Left kidney (tissue), 2 donors: Measurements from ENCODE around the gene ULBP3. TPM values are rescaled to one million over a fixed set of nuclear protein-coding genes. Genes with fewer than 3 reads are reported as not detected.
"Not testable (repeated sequence)": the region's sequence is repeated elsewhere in the genome, so short reads cannot be mapped to it uniquely, and the experiment has no call there.

ENCODE experiments used
- DNase-seq: peaks from one replicate; pipeline ENCODE4 v3.0.0-alpha.2; 2013
- polyA plus RNA-seq: library from polyadenylated mRNA; unstranded; fragments of 120-200 nt; gene quantifications from one replicate; pipeline ENCODE4 v1.2.1, GENCODE V29; 2013; ENCODE audit not compliant: insufficient read length

Gene ULBP3
- polyA plus RNA-seq, 1 donor: 8.5 TPM

DNA sequence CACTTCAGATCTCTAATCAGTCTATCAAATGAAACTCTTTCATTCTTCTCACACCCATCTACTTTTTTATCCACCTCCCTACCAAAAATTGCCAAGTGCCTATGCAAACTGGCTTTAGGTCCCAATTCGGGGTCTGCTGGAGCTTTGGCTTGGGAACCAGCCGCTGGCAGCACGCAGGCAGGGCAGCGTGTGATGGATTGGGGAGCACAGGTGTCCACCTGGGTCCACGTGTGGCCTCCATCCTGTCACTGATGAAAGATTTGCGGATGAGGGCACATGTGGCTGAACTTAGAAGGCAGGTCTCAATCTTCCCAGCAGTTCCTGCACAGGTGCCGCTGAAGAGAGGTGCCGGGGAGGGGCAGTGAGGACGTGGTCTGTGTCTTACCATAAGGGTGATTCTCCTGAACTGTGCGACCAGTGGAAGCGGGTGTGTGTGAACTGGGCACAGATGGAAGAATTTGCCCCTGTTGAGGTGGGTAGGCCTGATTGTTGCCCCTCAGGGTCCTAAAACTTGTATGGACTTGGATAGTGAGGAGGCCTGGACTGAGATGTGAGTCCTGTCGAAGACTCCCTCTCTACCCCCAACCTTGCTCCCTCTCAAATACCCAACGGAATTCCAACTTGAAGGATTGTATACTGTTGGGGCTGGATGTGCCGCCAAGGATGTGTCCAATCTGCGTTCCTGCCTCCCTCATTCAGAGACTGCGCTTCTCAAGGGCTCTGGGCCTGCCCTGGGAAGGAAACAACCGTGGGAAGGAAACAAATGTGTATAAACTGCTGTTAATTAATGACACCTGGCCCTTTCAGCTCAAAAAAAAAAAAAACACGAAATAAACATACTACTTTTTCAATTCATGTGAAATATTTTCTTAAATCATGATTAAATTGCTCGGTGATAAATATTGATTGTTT is 25.2 kb downstream of the ULBP3 start:
- no peak for DNase-seq

DNA sequence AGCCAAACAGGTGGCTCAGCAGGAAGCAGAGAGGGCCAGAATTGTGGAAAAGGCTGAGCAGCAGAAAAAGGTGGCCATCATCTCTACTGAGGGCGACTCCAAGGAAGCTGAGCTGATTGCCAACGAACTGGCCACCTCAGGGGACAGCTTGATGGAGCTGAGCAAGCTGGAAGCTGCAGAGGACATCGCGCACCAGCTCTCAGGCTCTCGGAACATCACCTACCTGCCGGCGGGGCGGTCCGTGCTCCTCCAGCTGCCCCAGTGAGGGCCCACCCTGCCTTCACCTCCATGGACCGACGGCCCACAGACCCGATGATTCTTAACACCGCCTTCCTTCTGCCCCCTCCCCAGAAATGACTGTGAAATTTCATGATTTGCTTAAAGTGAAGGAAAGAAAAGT is 25.8 kb downstream of the ULBP3 start:
- no peak for DNase-seq

DNA sequence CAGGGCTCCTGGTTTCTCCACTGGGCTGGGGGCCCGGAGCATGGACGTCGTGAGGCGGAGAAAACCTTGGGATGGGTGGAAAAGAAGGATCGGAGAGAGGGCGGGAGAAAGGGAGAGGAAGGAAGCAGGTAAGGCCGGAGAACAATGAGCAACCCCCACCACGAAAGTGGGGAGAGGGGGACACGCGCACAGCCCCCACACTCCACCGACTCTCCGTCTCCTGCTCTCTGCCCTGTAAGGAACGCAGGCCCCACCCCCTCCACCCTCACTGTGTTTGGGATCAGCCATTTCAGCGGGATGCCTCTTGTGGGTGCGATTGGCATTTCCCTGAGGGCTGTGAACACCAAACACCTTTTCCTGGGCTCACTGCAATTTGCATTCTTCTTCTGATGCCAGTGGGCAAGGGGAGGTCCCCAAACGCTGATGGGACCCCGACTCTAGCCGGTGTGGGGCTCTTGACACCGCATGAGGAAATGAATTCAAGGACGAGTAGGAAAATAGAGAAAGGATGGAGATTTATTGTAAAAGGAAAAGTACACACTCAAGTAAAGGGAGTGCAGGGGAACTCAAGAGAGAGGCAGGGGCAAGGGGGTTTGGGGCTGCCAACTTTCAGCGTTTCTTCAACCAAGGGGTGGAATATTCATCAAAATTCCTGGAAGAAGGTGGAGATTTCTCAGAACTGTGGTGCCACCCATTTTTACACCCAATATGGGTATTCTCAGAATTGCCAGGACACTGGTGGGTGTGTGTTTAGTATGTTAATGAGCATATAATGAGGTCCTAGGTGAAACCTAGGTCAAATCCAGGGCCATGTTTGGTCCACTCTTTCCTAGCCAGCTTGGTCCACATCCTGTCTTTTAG is 30.5 kb downstream of the ULBP3 start:
- DNase-seq: no peak

DNA sequence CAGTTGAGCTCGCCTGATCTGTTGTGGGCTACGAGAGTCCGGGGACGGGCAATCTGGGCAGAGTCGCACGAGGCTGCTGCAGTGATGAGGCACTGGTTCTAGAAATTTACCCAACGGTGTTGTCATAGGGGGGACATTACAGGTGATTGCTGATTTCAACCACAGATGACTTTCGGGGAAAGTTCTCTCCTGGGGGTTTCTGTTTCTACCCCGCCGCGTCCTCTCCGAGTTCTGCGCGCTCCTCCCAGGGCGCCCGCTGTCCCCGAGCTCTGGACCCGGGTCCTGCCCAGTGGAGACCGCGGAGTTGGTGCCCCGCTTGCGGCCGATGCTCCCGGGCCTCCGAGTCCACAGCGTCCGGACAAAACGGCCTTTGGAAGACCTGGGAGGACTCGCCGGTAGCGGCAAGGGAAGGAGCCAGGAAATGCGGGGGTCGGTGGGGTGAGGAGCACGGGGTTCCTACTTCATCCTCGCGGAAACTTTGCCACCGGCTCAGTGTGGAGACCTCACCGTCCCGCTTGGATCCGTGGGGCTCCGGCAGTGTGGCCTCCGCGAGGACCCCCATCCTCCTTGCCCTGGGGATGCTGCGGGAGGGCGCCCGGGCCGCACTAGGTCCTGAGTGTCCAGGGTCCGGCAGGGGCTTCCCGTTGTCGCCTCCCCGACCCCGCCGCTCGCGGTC is 31.3 kb downstream of the ULBP3 start:
- no peak for DNase-seq

DNA sequence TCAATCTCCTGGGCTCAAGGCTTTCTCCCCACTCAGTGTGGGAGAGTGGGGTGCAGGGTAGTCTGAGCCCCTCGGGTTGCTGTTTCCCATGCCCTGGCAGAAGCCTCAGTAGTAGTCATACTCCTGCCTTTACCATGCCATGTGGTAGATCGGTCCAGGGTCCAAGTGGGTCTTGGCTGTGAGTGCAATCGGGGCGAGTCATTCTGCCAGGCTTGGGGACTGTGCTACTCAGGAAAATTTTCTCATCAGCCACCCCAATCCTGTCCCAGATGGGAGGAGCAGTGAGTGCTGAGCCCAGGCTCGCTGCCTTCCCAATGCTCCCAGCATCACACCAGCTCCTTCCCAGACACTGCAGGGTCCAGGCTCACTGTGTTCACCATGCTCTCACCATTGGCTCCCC is 32.8 kb downstream of the ULBP3 start:
- no peak for DNase-seq

DNA sequence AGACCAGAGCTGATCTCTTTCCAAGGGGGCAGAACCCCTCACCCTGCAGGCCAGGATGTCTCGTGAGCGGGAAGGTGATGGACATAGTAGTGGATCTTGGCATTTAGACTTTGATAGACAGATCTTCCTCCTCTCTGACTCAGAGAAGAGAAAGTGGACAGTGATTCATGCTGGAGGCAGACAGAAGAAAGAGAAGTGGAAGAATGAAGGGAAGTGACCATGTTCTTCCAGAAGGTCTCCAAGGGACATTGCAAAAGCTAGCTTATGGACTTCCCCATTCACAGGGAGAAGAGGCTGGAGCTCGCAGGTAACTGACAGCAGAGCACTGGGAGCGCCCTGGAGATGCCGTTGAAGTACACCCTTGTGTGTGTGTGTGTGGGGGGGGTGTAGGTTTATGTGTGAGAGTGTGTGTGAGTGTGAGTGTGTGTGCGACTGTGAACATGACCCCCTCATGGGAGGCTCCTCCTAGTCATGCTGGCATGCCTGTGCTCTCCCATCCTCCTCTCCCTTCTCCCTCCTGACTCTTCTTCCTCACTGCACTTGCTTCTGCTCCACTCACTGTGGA is 35.6 kb downstream of the ULBP3 start:
- no peak for DNase-seq

DNA sequence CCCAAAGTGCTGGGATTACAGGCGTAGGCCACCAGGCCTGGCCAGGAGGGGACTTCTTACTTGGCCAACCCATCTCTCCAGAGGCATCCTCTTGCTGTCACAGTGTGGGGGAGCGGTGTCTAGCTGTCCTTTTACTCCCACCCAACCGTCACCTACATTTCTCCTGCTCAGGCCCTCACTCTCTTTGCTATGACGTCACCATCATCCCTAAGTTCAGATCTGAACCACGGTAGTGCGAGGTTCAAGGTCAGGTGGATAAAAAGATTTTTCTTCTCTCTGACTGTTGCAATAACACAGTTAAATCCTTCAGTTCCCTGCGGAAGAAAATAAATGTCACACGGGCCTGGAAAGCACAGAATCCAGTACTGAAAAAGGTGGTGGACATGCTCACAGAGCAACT is 36.3 kb downstream of the ULBP3 start:
- DNase-seq: no peak

DNA sequence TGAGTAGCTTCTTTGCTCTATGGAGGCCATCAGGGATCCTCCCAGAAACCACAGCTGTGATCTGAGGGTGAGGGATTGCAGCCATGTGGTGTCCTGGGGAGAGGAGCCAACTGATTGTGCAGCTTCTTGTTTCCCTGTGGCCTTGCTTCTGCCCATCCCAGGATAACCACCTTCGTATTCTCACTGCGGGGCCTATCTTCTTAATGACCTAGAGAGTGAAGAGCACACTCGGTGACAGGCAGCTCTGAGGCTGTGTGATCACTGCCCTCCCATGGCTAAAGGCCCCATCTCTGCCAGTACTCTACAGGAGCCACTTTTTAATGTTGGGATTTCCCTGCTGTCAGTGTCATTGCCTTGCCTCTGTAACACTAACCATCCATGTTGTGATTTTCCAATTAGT is 38.3 kb downstream of the ULBP3 start:
- DNase-seq: no peak

DNA sequence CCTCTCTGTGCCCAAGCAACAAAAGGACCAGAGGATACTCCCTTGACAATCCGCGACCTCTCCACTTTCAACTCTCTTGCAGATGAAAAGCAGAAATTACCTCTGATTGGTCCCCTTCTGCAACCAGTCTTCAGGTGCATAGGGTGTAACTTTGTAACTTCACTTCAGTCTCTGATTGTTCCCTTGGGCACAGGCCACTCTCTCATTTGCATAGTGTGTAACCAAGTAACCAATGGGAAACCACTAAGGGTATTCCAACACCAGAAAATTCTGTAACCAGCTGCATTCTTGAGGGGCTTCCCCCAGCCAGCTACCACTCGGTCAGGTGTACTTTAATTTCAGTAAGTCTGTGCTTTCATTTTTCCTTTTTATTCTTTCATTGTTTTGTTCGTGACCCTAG is 39.2 kb downstream of the ULBP3 start:
- DNase-seq: no peak

DNA sequence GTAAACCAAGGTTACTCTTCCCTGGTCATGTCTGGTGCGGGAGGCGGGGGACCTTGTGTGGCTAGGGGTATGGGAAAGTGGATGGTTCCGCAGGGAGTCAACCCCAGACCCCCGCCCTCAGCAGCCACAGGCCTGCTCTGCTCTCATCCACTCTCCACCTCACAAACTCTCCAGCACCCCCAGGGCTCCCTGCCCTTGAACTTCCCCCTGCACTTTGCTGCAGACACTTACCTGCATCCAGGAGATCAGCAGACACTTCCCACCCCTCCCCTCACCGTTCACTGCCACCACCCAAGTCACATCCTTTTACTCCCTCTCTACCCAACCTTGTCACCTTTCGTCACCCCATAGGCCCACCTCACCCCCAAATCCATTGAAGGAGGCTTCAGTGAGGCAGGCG is 39.6 kb downstream of the ULBP3 start:
- DNase-seq: no peak

DNA sequence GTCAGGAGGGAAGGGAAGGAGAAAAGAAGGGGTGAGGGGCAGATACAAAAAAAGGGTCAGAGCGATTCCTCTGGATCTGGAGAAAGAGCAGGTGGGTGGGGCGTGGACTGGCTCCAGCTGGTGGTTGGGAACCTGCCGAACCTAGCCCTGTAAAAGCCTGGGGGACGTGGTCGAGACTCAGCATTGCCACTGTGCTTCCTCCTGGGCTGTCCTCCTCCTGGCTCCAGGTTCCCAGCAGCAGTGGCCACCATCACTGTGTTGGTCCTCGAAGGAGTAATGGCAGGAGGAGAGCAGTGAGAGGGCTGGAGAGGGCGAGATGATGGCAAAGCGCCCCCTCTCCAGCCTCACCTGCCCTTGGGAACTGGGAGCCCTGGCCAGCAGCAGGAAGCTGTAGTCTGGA is 40.1 kb downstream of the ULBP3 start:
- DNase-seq: no peak

DNA sequence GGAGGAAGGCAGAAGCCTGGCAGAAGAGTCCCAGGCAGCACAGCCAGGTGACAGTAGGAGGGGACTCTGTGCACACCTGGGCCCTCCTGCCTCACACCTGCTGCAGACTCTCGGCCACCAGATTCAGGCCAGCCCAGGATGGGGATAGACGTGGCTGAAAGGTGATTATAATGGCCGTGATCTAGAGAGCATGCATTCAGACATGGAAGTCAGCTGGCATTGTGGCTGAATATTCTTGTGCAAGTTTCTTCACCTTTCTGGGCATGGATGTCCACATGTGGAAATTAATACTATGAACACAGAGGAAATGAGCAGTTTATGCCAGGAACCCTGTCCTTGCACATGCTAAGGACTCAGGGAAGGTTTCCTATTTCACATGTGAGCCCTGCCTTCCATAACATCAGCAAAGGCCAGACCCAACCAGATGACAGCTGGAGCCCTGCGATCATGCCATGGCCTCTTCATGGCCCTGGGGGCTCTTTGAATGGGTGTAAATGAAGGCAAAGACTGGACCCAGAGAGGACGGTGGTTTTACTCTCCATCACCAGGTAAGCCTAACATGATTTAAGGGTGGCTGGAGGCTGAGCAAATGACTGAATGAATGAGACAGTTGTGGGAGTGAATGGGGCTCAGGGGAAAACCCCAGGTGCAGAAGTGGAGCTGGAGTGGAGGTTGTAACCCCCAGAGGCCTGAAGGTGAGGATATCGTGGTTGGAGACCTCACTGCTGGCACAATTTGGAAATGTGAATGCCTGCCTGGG is 40.9 kb downstream of the ULBP3 start:
- no peak for DNase-seq

DNA sequence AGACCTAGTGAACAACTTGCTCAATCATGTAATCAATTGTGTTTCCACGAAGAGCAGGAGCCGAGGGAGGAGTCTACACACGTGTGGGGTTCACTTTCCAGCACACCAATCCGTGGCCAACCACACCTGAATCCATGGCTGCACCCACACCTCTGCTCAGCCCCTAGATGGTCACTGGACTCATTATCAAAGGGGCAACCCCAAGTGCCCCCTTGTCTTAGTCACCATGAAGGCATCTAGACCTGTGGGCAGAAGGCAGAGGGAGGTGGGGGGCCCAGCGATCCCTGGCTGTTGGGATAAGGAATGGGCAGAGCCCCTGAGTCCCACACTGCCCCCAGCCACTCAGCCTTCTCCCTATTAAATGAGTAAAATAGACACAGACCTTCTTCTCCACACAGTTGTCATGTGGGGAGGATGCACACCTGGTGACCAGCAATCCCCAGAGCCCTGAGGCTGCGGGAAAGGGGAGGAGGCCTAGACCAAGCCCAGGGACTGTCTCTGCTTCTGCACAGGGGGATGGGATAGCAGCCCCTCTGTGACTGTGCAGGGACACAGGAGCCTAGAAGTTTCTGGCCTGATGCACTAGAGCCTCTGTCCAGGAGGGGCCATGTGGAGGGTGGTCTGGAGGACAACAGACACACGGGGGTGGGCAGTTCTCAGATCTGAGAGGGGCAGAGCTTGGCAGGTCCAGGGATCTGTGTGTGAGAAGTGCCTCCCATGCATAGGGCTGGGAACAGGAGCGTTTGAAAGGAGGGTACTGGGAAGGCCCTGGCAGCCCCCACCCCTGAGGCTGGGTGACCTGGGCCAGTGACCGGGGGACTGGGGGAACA is 41.7 kb downstream of the ULBP3 start:
- no peak for DNase-seq

DNA sequence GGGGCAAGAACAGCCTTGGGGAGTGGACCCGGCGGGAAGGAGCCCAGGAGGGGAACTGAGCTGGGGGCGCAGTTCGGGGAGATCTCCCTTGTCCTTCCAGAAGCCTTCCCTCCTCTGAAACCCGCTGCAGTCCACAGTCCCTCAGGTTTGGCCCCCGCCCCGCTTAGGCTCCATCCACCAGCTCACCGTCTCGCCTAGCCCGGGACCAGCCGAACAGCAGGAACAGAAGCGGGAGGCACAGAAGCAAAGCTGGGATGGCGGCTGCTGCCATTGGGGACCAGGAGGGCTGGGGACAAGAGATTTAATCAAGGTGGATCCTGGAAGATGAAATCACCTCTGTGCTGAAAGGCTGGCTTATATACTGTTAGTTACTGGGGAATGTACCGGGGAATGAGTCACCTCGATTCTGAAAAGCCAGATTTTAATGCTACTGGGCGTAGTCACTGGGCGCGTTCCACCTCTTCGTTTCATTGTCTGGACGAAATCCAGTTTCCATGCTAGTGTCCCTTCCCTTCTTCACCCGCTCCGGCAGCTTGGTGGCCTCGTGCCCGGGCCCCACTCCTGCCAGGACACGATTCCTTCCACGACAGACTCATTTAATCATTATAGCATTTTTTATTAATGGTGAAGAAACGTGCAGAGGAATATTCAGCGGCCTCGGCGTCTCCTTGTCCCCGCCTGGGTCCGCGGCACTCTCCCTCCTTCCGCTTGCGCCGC is 43.6 kb downstream of the ULBP3 start, which contains the start of gene RAET1L:
Gene RAET1L, minus strand, starts transcription at position 332 of the 717 bp plus-strand sequence. Its CDS starts 61 bp downstream, at position 271.
- no peak for DNase-seq

DNA sequence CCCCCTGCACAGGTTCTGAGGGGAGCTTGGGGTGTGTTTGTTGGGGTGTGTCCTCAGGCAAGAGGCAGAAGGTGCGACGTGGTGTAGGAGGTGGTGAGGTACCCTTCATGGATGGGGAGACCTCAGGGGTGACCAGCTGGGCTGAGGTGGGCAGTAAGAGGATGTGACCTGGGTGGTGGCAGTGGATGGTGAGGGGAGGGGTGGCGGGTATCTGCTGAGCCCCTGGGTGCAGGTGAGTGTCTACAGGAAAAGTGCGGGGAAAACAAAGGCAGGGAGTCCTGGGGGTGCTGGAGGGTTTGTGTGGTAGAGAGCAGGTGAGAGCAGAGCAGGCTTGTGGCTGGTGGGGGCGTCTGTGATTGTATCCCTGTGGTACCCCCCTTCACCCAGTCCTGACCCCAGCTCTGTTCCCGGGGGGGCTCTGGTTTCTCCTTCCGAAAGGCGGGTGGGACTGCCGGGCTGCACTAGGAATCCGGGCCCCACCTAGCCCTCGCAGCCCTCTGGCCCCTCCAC is 44.2 kb downstream of the ULBP3 start:
- no peak for DNase-seq

DNA sequence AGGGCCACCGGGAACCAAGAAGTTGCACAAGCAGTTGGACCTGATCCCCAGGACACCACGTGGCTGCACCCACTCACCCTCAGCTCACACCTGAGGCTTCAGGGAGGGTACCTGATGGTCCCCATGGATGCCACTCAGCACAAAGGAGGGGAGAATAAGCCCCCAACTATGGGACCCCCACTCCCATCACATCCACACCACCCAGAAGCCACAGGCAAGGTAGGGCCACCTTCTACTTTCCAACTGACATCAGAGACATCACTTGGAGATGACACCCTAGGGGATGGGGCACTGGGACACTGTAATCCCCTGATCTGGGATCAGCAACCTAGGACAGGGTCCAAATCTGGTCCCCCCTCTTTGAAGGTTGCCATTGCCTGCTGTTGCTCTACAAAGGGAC is 44.9 kb downstream of the ULBP3 start:
- not testable (repeated sequence) for DNase-seq

DNA sequence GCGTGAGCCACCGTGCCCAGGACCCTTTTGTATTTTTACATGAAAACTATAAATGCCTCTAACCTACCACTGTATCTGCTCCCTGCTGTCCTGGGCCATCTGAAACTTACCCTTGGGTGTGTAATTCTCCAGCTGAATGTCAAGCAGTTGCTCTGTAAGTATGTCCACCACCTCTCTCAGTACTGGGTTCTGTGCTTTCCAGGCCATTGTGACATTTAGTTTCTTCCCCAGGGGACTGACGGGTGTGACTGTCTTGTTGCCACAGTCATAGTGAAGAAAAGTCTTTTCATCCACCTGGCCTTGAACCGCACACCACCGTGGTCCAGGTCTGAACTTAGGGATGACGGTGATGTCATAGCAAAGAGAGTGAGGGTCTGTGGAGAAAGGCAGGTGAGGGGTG is 47.1 kb downstream of the ULBP3 start:
- DNase-seq: not testable (repeated sequence)

DNA sequence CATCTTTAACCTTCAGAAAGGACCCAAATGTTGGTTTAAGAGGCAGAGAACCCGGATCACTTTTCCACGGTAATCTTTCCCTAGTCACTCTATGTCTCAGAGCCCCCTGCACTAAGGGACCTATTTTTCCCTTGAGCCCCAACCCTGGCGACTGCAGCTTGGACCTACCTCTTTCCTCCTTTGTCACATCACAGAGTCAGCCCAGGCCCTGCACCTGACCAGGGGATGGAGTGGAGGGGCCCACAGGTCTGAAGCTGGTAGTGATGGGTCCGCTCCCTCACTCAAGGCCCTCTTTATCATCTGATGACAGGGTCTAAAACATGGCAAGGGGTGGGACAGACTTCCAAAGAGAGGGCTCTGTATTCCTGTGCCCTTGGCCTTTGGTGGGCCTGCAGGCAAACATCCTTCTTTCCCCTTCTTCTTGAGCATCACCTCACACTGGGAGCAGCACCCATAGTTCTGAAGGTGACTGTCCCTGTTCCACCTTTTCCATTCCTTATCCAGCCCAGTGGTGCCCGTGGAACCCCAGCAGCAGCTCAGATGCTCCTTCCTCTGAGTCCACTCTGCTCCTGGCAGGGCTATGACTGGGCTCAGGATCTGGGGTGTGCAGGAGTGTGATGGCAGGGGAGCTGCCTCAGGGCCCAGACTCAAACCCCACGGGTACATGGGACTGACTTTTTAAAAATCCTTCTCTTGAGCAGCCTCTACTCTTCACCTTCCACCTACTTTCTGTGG is 49.9 kb downstream of the ULBP3 start:
- no peak for DNase-seq

DNA sequence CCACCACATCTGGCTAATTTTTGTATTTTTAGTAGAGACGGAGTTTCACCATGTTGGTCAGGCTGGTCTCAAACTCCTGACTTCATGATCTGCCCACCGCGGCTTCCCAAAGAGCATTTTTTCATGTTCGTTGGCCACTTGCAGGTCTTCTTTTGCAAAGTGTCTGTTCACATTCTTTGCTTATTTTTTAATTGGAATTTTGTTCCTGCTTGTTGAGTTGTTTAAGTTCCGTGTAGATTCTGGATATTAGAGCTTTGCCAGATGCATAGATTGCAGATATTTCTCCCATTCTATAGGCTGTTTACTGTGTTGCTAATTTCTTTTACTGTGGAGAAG is 51.8 kb downstream of the ULBP3 start:
- DNase-seq: not testable (repeated sequence)
